Hepatocyte (in vitro differentiated cells): ENCODE results near the gene SPIB. TPM values are rescaled to one million over a fixed set of nuclear protein-coding genes. Genes with fewer than 3 reads are reported as not detected.

Experiments
- DNase-seq: peaks from one replicate; pipeline ENCODE4 v3.0.0-alpha.2; 2016; ENCODE audit warnings: low spot score
- H2AFZ ChIP-seq: fragments of 200-600 bp; sonication (generic); 2 replicates; pipeline ENCODE4 v1.6.0; 2016; ENCODE audit warnings: antibody characterized with exemption, mild to moderate bottlenecking
- H3K27ac ChIP-seq: fragments of 200-600 bp; sonication (generic); 2 replicates; pipeline ENCODE4 v1.5.1; 2016; ENCODE audit warnings: mild to moderate bottlenecking
- H3K27me3 ChIP-seq: fragments of 200-600 bp; sonication (generic); 2 replicates; pipeline ENCODE4 v1.6.1; 2016
- H3K36me3 ChIP-seq: fragments of 200-600 bp; sonication (generic); replicated peaks from 2 replicates; pipeline ENCODE4 v1.5.1; 2016; ENCODE audit warnings: low read depth; ENCODE audit not compliant: insufficient read depth
- H3K4me1 ChIP-seq: fragments of 200-600 bp; sonication (generic); 2 replicates; pipeline ENCODE4 v1.5.1; 2016; ENCODE audit warnings: mild to moderate bottlenecking, moderate library complexity; ENCODE audit not compliant: insufficient read depth
- H3K4me2 ChIP-seq: fragments of 200-600 bp; sonication (generic); 2 replicates; pipeline ENCODE4 v1.6.0; 2016
- H3K4me3 ChIP-seq: fragments of 200-600 bp; sonication (generic); 2 replicates; pipeline ENCODE4 v1.5.1; 2016; ENCODE audit warnings: mild to moderate bottlenecking
- H3K79me2 ChIP-seq: fragments of 200-600 bp; sonication (generic); 2 replicates; pipeline ENCODE4 v1.6.0; 2017; ENCODE audit warnings: mild to moderate bottlenecking
- H3K9me2 ChIP-seq: fragments of 200-600 bp; sonication (generic); replicated peaks from 2 replicates; pipeline ENCODE4 v1.6.0; 2017; ENCODE audit warnings: mild to moderate bottlenecking; ENCODE audit not compliant: insufficient read depth
- H3K9me3 ChIP-seq: fragments of 200-600 bp; sonication (generic); 2 replicates; pipeline ENCODE4 v1.5.1; 2016; ENCODE audit warnings: low read depth, mild to moderate bottlenecking
- H4K20me1 ChIP-seq: fragments of 200-600 bp; sonication (generic); 2 replicates; pipeline ENCODE4 v1.6.0; 2016; ENCODE audit warnings: mild to moderate bottlenecking; ENCODE audit not compliant: insufficient read depth, poor library complexity, severe bottlenecking
- EZH2 ChIP-seq: fragments of 200-600 bp; sonication (generic); IDR thresholded peaks from 2 replicates; pipeline ENCODE4 v1.6.1; 2016; ENCODE audit warnings: antibody characterized with exemption, mild to moderate bottlenecking, borderline replicate concordance
- EZH2phosphoT487 ChIP-seq: fragments of 200-600 bp; sonication (generic); IDR thresholded peaks from one replicate; pipeline ENCODE4 v1.6.1; 2018; ENCODE audit warnings: antibody characterized with exemption, mild to moderate bottlenecking, low read depth, moderate library complexity; ENCODE audit not compliant: unreplicated experiment, severe bottlenecking
- WGBS: methylation state at CpG from one replicate; pipeline ENCODE4 v1.1.6; 2016; ENCODE audit warnings: low lambda C conversion rate; ENCODE audit errors: missing lambda C conversion rate; 5-methylcytosine and 5-hydroxymethylcytosine counted together
- polyA plus RNA-seq: library from polyadenylated mRNA; unstranded; fragments of >200 nt; fragmentation: Nextera tagmentation; extraction: Ambion mirVana; gene quantifications from 2 replicates; pipeline ENCODE4 v1.2.1, GENCODE V29; 2016
- total RNA-seq: library from RNA; depleted of rRNA; stranded (reverse); fragments of >200 nt; gene quantifications from 2 replicates; pipeline ENCODE4 v1.2.3, GENCODE V29; 2014
- TF ChIP-seq, protein P1 (sequence below): fragments of 200-600 bp; sonication (generic); IDR thresholded peaks from 2 replicates; pipeline ENCODE4 v1.5.1; 2016; ENCODE audit warnings: antibody characterized with exemption, mild to moderate bottlenecking; ENCODE audit not compliant: poor library complexity

The SPIB gene
- total and polyA plus RNA-seq, 2 experiments from 2014 or later: 0.63 to 2.8 TPM

- DNase-seq: no peak
- no peak overlapping the region for H2AFZ ChIP-seq
Observed at GRCh38 chr19:50420127-50420526, 1.4 kb downstream of the SPIB start.

DNA sequence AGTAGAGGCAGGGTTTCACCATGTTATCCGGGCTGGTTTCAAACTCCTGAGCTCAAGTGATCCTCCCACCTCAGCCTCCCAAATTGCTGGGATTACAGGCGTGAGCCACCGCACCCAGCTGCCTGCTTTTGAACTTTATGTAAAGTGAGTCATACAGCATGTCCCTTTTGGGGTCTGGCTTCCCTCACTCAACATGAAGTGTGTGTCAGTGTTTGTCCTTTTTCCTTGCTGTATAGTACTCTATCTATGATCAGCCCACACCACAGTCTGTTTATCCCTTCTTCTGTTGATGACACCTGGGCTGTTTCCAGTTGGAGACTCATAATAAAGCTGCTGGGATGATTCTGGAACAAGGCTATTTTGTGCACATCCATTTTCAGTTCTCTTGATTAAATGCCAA is 2.1 kb downstream of the SPIB start:
- no peaks in the 10 kb centered on the region for H3K36me3 ChIP-seq
- no peaks in the 10 kb centered on the region for H3K9me2 ChIP-seq
- H3K9me3 ChIP-seq: no peaks in the 10 kb centered on the region
- peaks cover 7% of the 10 kb centered on the region for H3K4me1 ChIP-seq
- DNase-seq: no peak
- H4K20me1 ChIP-seq: no peaks in the 10 kb centered on the region
- peaks cover 26% of the 10 kb centered on the region for H3K27me3 ChIP-seq
- no peak overlapping the region for H3K4me2 ChIP-seq
- no peak overlapping the region for H3K4me3 ChIP-seq
- H3K27ac ChIP-seq: no peak overlapping the region
- WGBS: 64% methylated on average over 3 of the region's 3 CpGs
- no peak overlapping the region for H2AFZ ChIP-seq
- H3K79me2 ChIP-seq: no peaks in the 10 kb centered on the region
- TF ChIP-seq, protein P1, sequence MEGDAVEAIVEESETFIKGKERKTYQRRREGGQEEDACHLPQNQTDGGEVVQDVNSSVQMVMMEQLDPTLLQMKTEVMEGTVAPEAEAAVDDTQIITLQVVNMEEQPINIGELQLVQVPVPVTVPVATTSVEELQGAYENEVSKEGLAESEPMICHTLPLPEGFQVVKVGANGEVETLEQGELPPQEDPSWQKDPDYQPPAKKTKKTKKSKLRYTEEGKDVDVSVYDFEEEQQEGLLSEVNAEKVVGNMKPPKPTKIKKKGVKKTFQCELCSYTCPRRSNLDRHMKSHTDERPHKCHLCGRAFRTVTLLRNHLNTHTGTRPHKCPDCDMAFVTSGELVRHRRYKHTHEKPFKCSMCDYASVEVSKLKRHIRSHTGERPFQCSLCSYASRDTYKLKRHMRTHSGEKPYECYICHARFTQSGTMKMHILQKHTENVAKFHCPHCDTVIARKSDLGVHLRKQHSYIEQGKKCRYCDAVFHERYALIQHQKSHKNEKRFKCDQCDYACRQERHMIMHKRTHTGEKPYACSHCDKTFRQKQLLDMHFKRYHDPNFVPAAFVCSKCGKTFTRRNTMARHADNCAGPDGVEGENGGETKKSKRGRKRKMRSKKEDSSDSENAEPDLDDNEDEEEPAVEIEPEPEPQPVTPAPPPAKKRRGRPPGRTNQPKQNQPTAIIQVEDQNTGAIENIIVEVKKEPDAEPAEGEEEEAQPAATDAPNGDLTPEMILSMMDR: no peak
- TF ChIP-seq EZH2phosphoT487: no peak
- no peak for TF ChIP-seq EZH2

More at GRCh38 chr19:50420127-50420526, 1.4 kb downstream of the SPIB start:
- Histone ChIP-seq H3K27ac (no peak overlapping the region), H3K4me2 (no peak overlapping the region), H3K36me3 (no peaks in the 10 kb centered on the region), H3K4me1 (peaks cover 7% of the 10 kb centered on the region), H3K79me2 (no peaks in the 10 kb centered on the region), H3K9me3 (no peaks in the 10 kb centered on the region), H3K9me2 (no peaks in the 10 kb centered on the region), H4K20me1 (no peaks in the 10 kb centered on the region), H3K27me3 (peaks cover 26% of the 10 kb centered on the region), H3K4me3 (no peak overlapping the region)
- 57% methylated on average over 3 of the region's 3 CpGs for WGBS
- TF ChIP-seq EZH2phosphoT487 (no peak), EZH2 (no peak)
- TF ChIP-seq, protein P1: no peak

- H3K79me2 ChIP-seq: no peaks in the 10 kb centered on the region
- no peak overlapping the region for H3K4me3 ChIP-seq
- H3K36me3 ChIP-seq: no peaks in the 10 kb centered on the region
- H3K4me1 ChIP-seq: peaks cover 7% of the 10 kb centered on the region
- H3K9me2 ChIP-seq: no peaks in the 10 kb centered on the region
- H3K27me3 ChIP-seq: peaks cover 26% of the 10 kb centered on the region
- no peaks in the 10 kb centered on the region for H4K20me1 ChIP-seq
- no peak for TF ChIP-seq EZH2phosphoT487
- H3K9me3 ChIP-seq: no peaks in the 10 kb centered on the region
- peak overlapping the region; percentile 51 for H3K27ac ChIP-seq
- no peak for DNase-seq
- no peak overlapping the region for H2AFZ ChIP-seq
- WGBS: 91% methylated on average over 16 of the region's 18 CpGs
- no peak overlapping the region for H3K4me2 ChIP-seq
Observed at GRCh38 chr19:50422397-50423278, 3.9 kb downstream of the SPIB start.

DNA sequence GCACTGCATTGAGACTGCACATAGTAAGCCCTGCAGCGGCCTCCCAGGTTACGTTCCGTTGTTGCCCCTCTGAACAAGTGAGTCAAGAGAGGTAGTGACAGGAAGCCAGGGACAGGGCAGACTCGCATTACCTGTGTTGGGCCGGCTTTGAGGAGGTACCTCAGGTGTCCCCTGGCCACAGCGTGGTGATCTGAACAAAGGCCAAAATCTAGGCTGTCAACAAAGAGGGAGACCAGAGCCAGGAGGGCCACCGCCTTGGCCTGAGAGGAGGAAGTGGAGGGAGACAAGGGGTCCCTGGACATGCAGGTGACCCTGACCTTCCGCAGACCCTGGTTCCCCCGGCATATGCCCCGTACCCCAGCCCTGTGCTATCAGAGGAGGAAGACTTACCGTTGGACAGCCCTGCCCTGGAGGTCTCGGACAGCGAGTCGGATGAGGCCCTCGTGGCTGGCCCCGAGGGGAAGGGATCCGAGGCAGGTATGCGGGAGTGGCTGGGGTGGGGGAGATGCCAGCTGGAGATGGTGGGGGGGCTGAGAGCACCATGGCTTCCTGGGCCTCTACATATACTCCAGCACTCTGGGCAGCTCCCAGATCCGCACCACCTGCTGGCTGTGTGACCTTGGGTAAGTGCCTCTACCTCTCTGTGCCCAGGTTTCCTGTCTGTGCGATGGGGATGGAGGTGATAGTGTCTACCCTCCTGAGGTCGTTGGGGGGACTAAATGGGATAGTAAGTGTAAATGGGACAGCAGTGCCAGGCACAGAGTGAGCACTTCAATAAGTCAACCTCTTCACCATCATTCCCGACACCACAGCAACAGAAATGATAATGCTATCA is 4.8 kb downstream of the SPIB start:
- no peaks in the 10 kb centered on the region for H3K36me3 ChIP-seq
- 83% methylated on average over 22 of the region's 22 CpGs for WGBS
- peak; percentile 55 for DNase-seq
- H3K27me3 ChIP-seq: peaks cover 20% of the 10 kb centered on the region
- TF ChIP-seq EZH2 (no peak), EZH2phosphoT487 (no peak)
- TF ChIP-seq, protein P1: no peak
- no peak overlapping the region for H3K4me3 ChIP-seq
- H4K20me1 ChIP-seq: no peaks in the 10 kb centered on the region
- peaks cover 3% of the 10 kb centered on the region for H3K4me1 ChIP-seq
- no peaks in the 10 kb centered on the region for H3K79me2 ChIP-seq
- H3K4me2 ChIP-seq: no peak overlapping the region
- H3K27ac ChIP-seq: peak overlapping the region; percentile 51
- H2AFZ ChIP-seq: no peak overlapping the region
- no peaks in the 10 kb centered on the region for H3K9me3 ChIP-seq
- H3K9me2 ChIP-seq: no peaks in the 10 kb centered on the region
